Right lobe of liver (tissue), 6 donors: Measurements from ENCODE around the gene ZNF787. TPM values are rescaled to one million over a fixed set of nuclear protein-coding genes. Genes with fewer than 3 reads are reported as not detected.

Source experiments
- ATAC-seq, 4 donors: fragments of 200-7000 bp; cut with Tn5 transposase; one replicate each; pipeline ENCODE4 v1.9.1; 2020; ENCODE audit warnings: mild to moderate bottlenecking in 4 of 4, moderate library complexity in 4 of 4
- DNase-seq, 3 donors: peaks; one replicate each; pipeline ENCODE4 v3.0.0-alpha.2; 2020
- H3K27ac ChIP-seq, 3 donors: fragments of 200-600 bp; one replicate each; pipeline ENCODE4 v1.8.0; 2022
- H3K27me3 ChIP-seq, 2 donors: fragments of 200-600 bp; one replicate each; pipeline ENCODE4 v1.8.0; 2022
- H3K36me3 ChIP-seq, 4 donors: fragments of 200-600 bp; sonication (generic) in 1 of 4; one replicate each; pipeline versions ENCODE4 v1.5.1 to v1.8.0; 2017 to 2022; ENCODE audit warnings: control low read depth in 1 of 4
- H3K4me1 ChIP-seq, 4 donors: fragments of 200-600 bp; sonication (generic) in 1 of 4; one replicate each; pipeline versions ENCODE4 v1.5.1 to v1.8.0; 2017 to 2022; ENCODE audit warnings: control low read depth in 1 of 4
- H3K4me3 ChIP-seq, 3 donors: fragments of 200-600 bp; one replicate each; pipeline ENCODE4 v1.8.0; 2022
- H3K9me3 ChIP-seq, 4 donors: fragments of 200-600 bp; sonication (generic) in 1 of 4; one replicate each; pipeline versions ENCODE4 v1.5.1 to v1.8.0; 2017 to 2022; ENCODE audit warnings: control low read depth in 1 of 4
- POLR2A ChIP-seq: fragments of 450-650 bp; IDR thresholded peaks from one replicate; pipeline ENCODE4 v1.6.1; 2017; ENCODE audit warnings: antibody characterized with exemption, mild to moderate bottlenecking
- WGBS: methylation state at CpG from one replicate; pipeline ENCODE4 v1.1.6; 2018; ENCODE audit warnings: low coverage, low lambda C conversion rate; ENCODE audit not compliant: insufficient coverage; ENCODE audit errors: missing lambda C conversion rate; 5-methylcytosine and 5-hydroxymethylcytosine counted together
- intact Hi-C, 2 donors: fragments of 100-400 bp; cut with DNase I; formaldehyde crosslinking; loops; one replicate each; pipeline versions ENCODE4 v1.11.2 to v1.14.1; 2022
- total RNA-seq, 6 experiments: library from RNA; depleted of rRNA in 2 of 6; stranded (reverse); fragments of >200 nt in 2 of 6; fragmentation: NEBNext Ultra II Directional in 3 of 6; extraction: Animal tissue kit (Norgen Biotek cat#: 25700) in 3 of 6; gene quantifications; one replicate each; pipeline versions ENCODE4 v1.1.0 to v1.2.4, GENCODE V29; 2016 to 2023
- TF ChIP-seq, protein P1 (sequence below), 4 donors: fragments of 200-600 bp in 3 of 4; fragments of 450-650 bp in 1 of 4; IDR thresholded peaks; one replicate each; pipeline versions ENCODE4 v1.5.1 to v1.8.0; 2016 to 2022; ENCODE audit warnings: antibody characterized with exemption in 4 of 4, mild to moderate bottlenecking in 2 of 4
- donor health status: DM: no; HTN: yes; CAD: no.
- donor health status: DM: no; HTN: no; CAD: no.
- donor health status: DM: no; HTN: no; CAD: no.
- donor health status: DM: no; HTN: yes; CAD: no.
- donor health status: DM: no; HTN: yes; CAD: no.

ZNF787 gene
- total RNA-seq, 6 experiments from 2014 or later = 15.8 to 26.0 (median 22.5) TPM

DNA sequence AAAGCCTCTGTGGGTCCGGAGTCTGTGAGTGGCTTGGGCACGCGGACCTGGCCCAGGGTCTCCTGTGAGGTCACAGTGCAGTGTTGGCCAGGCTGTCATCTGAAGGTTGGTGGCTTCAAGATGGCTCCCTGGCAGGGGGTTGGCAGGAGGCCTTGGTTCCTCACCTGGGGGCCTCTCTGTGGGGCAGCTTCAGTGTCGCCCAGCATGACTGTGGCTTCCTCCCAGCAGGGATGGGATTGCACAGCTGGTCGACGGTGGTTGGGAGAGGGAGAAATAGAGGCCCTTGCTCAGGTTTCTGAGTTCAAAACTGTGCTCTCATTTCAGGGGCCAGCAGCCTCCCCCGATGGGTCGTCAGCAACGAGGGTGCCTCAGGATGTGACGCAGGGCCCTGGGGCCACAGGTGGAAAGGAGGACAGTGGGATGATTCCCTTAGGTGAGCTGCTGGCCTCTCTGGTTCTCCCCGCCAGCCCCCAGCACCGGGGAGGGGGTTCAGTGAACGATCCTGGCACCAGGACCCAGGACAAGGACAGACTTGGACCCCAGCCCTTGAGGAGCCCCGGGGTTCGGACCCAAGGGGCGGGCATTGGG is 37.2 kb upstream of the ZNF787 start:
- no peak for DNase-seq

GRCh38 chr19:56156768-56157167 is 35.7 kb upstream of the ZNF787 start:
- peak in 1 of 4 donors; percentile 22 for ATAC-seq
- H3K9me3 ChIP-seq = no peaks in the 10 kb centered on the region
- TF ChIP-seq, protein P1, sequence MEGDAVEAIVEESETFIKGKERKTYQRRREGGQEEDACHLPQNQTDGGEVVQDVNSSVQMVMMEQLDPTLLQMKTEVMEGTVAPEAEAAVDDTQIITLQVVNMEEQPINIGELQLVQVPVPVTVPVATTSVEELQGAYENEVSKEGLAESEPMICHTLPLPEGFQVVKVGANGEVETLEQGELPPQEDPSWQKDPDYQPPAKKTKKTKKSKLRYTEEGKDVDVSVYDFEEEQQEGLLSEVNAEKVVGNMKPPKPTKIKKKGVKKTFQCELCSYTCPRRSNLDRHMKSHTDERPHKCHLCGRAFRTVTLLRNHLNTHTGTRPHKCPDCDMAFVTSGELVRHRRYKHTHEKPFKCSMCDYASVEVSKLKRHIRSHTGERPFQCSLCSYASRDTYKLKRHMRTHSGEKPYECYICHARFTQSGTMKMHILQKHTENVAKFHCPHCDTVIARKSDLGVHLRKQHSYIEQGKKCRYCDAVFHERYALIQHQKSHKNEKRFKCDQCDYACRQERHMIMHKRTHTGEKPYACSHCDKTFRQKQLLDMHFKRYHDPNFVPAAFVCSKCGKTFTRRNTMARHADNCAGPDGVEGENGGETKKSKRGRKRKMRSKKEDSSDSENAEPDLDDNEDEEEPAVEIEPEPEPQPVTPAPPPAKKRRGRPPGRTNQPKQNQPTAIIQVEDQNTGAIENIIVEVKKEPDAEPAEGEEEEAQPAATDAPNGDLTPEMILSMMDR (IDR thresholded peaks at IDR 0.05) = no peak
- no peak for TF ChIP-seq POLR2A
- no peak overlapping the region for H3K4me3 ChIP-seq
- no peaks in the 10 kb centered on the region for H3K4me1 ChIP-seq
- no peak for DNase-seq
- H3K36me3 ChIP-seq = peaks cover 0 to 28% (median 9%) of the 10 kb centered on the region in 4 donors
- 100% methylated on average over 2 of the region's 11 CpGs for WGBS
- no peaks in the 10 kb centered on the region for H3K27me3 ChIP-seq
- intact Hi-C loops = no loop called here
- no peak overlapping the region for H3K27ac ChIP-seq

More for the DNA sequence above, 37.2 kb upstream of the ZNF787 start:
- Histone ChIP-seq H3K4me1 (no peaks in the 10 kb centered on the region), H3K4me3 (no peak overlapping the region), H3K9me3 (no peaks in the 10 kb centered on the region), H3K27ac (no peak overlapping the region), H3K36me3 (peaks cover 0 to 28% (median 9%) of the 10 kb centered on the region in 4 donors), H3K27me3 (no peaks in the 10 kb centered on the region)
- intact Hi-C loops = no loop called here
- TF ChIP-seq, protein P1 (IDR thresholded peaks at IDR 0.05) = no peak
- no peak for TF ChIP-seq POLR2A
- 95% methylated on average over 3 of the region's 16 CpGs for WGBS
- ATAC-seq = no peak

GRCh38 chr19:56155124-56155687 is 34.1 kb upstream of the ZNF787 start:
- no peak for TF ChIP-seq POLR2A
- TF ChIP-seq, protein P1 (IDR thresholded peaks at IDR 0.05) = peak in 3 of 4 donors; percentile 20 to 34 (median 24)
- Histone ChIP-seq H3K4me3 (no peak overlapping the region), H3K36me3 (peaks cover 0 to 28% (median 9%) of the 10 kb centered on the region in 4 donors), H3K27me3 (no peaks in the 10 kb centered on the region), H3K9me3 (no peaks in the 10 kb centered on the region), H3K27ac (no peak overlapping the region), H3K4me1 (no peaks in the 10 kb centered on the region)
- intact Hi-C loops = no loop called here
- no CpG with 5 or more reads among the region's 17 CpGs for WGBS
- ATAC-seq (peak; percentile 20 to 56 (median 24)), DNase-seq (no peak)

DNA sequence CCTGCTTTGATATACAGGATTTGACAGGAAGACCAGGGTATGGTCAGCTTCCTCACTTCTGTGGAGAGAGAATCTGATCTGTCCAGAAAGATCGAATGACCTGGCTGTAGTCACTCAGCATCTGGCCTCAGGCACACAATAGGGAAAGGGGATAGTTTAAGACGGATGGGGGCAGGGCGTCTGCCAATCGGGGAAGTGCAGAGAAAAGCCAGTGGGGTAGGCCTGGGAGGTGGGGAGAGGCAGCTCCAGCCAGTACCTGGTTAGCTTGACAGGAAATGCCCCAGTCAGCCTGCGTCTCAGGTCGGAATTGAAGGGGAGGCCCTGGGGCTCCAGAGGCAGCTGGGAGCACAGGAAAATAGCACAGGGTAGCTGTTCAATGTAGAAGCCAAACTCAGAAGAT is 32.4 kb upstream of the ZNF787 start:
- ATAC-seq = peak in 1 of 4 donors; percentile 19
- WGBS = 40% methylated on average over 5 of the region's 6 CpGs
- Histone ChIP-seq H3K27ac (no peak overlapping the region), H3K36me3 (peaks cover 0 to 22% (median 8%) of the 10 kb centered on the region in 4 donors), H3K4me3 (no peak overlapping the region), H3K4me1 (no peaks in the 10 kb centered on the region), H3K9me3 (no peaks in the 10 kb centered on the region), H3K27me3 (no peaks in the 10 kb centered on the region)
- TF ChIP-seq POLR2A = no peak
- TF ChIP-seq, protein P1 (IDR thresholded peaks at IDR 0.05) = no peak
- intact Hi-C loops = no loop called here
- no peak for DNase-seq
